HG03457 (cell line): ENCODE data around the gene SCRN1.

ENCODE experiments used
- ATAC-seq: cut with Tn5 transposase; IDR thresholded peaks from one replicate; pipeline ENCODE4 v1.9.1; 2021; ENCODE audit warnings: moderate number of reproducible peaks; ENCODE audit not compliant: unreplicated experiment

SCRN1 gene

GRCh38 chr7:29989257-29989995 lies at the start of gene SCRN1:
SCRN1 (minus strand) TSS chr7:29989801; CDS start chr7:29969067, 20,734 bp downstream.
- peak; percentile 32 for ATAC-seq

GRCh38 chr7:30038196-30038980 lies 48.8 kb upstream of the SCRN1 start:
- no peak for ATAC-seq

- ATAC-seq, result no peak
Measured at GRCh38 chr7:30036220-30036619, 46.6 kb upstream of the SCRN1 start.

GRCh38 chr7:30034501-30034900 lies 44.9 kb upstream of the SCRN1 start:
- no peak for ATAC-seq

- ATAC-seq, result no peak
Measured at GRCh38 chr7:30032310-30033125, 42.9 kb upstream of the SCRN1 start.

- ATAC-seq, result no peak
Measured at GRCh38 chr7:30029696-30030095, 40.1 kb upstream of the SCRN1 start.

GRCh38 chr7:30028749-30029635 lies 39.4 kb upstream of the SCRN1 start:
- ATAC-seq, result peak; percentile 9

- peak; percentile 42 for ATAC-seq
Measured at GRCh38 chr7:30028216-30028748, 38.7 kb upstream of the SCRN1 start, which contains the start of gene PLEKHA8. PLEKHA8 (plus strand) TSS chr7:30028412; CDS start chr7:30028763, 351 bp downstream.

GRCh38 chr7:30027740-30028215 lies 38.2 kb upstream of the SCRN1 start:
- ATAC-seq, result no peak

- no peak for ATAC-seq
Measured at GRCh38 chr7:30027065-30027456, 37.5 kb upstream of the SCRN1 start.

GRCh38 chr7:30026229-30027064 lies 36.8 kb upstream of the SCRN1 start, which contains the start of gene FKBP14:
FKBP14 (minus strand) TSS chr7:30026702; CDS start chr7:30026508, 194 bp downstream.
- peak; percentile 72 for ATAC-seq

- no peak for ATAC-seq
Measured at GRCh38 chr7:30023524-30023923, 33.9 kb upstream of the SCRN1 start.

GRCh38 chr7:30022991-30023390 lies 33.4 kb upstream of the SCRN1 start:
- no peak for ATAC-seq

GRCh38 chr7:30020535-30020934 lies 30.9 kb upstream of the SCRN1 start:
- no peak for ATAC-seq

GRCh38 chr7:30019960-30020359 lies 30.4 kb upstream of the SCRN1 start:
- no peak for ATAC-seq

GRCh38 chr7:30019387-30019786 lies 29.8 kb upstream of the SCRN1 start:
- no peak for ATAC-seq

GRCh38 chr7:30018451-30018850 lies 28.9 kb upstream of the SCRN1 start:
- no peak for ATAC-seq

- ATAC-seq, result no peak
Measured at GRCh38 chr7:30012757-30013156, 23.2 kb upstream of the SCRN1 start.

GRCh38 chr7:30010021-30010420 lies 20.4 kb upstream of the SCRN1 start:
- no peak for ATAC-seq
